GM11168 (cell line): Measurements from ENCODE around the gene LARP4B.
"Not testable (repeated sequence)": the region's sequence is repeated elsewhere in the genome, so short reads cannot be mapped to it uniquely, and the experiment has no call there.

ENCODE experiments used
- in situ Hi-C: fragments of 300-500 bp; cut with MboI; formaldehyde crosslinking; loops from one replicate; pipeline ENCODE4 v1.12.0; 2022; ENCODE audit warnings: low sequenced_read_pairs; ENCODE audit not compliant: unreplicated experiment

Gene LARP4B

GRCh38 chr10:962342-962741, 30.8 kb upstream of the LARP4B start:
- in situ Hi-C loops, result no loop called here

DNA sequence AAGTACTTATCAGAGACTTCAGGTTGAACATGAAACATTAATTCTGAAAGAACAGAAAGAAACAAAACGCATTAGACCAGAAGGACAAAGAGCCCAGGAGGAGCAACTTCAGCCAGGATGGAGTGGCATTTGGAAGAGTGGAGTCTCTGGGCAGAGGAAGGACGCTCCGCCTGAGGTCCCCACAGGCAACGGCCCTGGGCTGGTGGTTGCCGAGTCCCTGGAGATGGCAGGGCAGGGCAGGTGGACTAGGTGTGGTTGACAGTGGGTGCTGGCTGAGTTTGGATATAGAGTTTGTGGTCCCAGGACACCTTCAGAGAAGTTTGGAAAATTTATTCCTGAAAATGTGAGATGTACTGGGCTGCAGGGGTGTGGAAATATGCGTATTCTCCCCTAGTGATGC, 27.4 kb upstream of the LARP4B start:
- in situ Hi-C loops, result no loop called here

GRCh38 chr10:958106-958505, 26.6 kb upstream of the LARP4B start:
- in situ Hi-C loops, result no loop called here

- in situ Hi-C loops, result no loop called here
Observed at GRCh38 chr10:955820-956217, 24.3 kb upstream of the LARP4B start.

DNA sequence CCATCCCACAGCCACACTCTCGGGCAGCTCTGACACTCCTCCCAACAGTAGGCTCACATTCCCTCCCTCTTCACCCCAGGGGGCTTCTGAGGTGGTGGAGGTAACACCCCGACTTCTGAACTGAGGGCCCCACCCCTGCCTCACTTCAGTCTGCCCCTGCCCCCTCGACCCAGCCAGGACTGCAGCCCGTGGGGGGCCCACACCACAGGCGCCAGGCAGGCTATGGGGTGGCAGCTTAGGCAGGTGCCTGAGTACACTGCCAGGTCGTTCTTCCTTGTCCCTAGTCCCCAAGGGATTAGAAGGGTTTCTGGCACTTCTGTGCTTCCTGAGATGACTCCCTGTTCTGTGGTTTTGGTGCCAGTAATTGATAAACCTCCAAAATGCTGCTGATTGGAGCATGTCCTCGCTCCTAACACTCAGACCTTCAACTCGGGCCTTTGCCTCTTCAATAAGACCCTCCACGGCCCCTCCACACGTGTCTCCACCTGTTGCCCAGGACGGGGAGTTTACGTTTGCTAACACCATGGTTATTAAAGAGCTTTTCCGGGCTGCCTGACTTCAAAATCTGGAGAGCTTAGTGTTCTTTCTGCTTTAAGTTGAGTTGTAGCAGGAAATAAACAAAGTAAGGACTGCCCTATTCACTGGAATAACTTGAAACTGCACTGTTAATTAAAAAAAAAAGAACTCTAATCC, 23.8 kb upstream of the LARP4B start:
- in situ Hi-C loops, result no loop called here

GRCh38 chr10:954396-954795, 22.9 kb upstream of the LARP4B start:
- in situ Hi-C loops, result no loop called here

GRCh38 chr10:953836-954235, 22.3 kb upstream of the LARP4B start:
- in situ Hi-C loops, result no loop called here

DNA sequence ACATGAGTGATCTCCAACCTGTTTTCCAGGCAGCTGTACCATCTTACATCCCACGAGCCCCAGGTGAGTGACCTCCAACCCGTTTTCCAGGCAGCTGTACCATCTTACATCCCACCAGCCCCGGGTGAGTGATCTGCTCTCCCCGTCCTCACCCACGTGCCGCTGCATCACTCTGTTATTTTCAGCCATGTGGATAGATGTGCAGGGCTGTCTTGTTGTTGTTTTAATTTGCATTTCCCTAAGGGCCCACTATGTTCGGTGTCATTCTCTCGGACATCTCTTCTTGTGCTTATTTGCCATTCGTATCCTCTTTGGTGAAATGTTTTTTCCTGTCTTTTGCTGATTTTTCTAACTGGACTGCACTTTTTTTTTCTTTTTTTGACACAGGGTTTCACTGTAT, 17.9 kb upstream of the LARP4B start:
- in situ Hi-C loops, result no loop called here

GRCh38 chr10:948347-948746, 16.8 kb upstream of the LARP4B start:
- in situ Hi-C loops, result no loop called here

DNA sequence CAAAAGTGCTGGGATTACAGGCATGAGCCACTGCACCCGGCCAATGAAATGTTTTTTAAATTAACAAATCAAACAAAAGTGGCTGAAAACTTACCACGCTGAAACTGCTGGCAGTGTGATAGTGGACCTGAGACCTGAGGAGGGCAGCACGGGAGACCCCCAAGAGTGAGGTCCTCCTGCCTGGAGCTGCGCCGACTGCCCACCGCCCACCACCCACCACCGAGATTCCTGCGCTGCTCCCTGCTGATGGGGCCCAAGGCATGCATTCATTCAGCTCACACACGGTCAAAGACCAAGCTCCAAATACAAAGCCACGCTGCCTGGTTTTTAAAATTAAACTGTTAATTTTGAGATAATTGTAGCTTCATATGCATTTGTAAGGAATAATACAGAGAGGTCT, 16.4 kb upstream of the LARP4B start:
- in situ Hi-C loops, result no loop called here

DNA sequence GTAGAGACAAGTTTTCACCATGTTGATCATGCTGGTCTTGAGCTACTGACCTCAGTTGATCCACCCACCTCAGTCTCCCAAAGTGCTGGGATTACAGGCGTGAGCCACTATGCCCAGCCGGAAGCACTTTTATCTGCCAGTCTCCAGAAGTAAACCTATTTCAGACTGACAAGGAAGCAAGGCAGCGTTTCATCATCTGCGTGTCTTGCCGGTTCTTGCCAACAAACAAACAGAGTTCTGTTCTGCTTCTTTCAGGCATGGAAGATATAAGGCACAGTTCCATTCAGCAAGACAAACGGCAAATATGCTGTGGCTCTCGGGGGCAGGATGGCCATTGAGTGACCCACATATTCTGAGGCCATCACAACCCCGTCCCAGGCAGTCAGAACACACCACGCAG, 15.5 kb upstream of the LARP4B start:
- in situ Hi-C loops, result no loop called here

- in situ Hi-C loops, result no loop called here
Observed at GRCh38 chr10:945778-946177, 14.3 kb upstream of the LARP4B start.

GRCh38 chr10:944034-944831, 12.7 kb upstream of the LARP4B start:
- in situ Hi-C loops, result no loop called here

DNA sequence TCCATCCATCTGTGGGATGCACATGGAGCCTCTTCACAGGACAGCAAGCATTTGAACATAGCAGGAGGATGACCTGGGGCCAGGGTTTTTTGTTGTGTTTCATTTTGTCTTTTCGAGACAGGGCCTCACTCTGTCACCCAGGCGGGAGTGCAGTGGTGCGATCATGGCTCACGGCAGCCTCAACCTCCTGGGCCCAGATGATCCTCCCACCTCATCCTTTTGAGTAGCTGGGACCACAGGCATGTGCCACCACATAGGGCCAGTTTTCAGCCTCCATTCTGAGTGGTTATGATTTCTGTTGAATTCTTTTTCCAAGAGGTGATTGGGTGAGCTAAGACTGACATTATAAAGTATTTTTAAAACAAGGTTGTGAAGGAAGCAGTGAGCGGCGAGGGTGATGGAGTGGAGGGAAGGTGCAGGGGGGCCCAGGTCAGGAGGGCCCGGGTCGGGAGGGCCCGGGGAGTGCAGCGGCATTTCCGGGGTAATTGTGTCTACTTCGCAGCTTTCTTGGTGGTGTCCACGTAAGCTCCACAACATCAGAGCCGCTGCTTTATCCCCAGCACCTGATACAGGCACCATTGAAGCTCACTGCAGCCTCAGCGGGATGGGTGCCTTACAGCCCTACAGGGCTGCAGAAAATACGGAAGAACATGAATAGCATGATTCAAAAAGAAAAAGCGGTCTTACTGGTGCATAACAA, 12.0 kb upstream of the LARP4B start:
- in situ Hi-C loops, result no loop called here

- in situ Hi-C loops, result no loop called here
Observed at GRCh38 chr10:938941-939678, 7.6 kb upstream of the LARP4B start.

GRCh38 chr10:934746-935406, 3.4 kb upstream of the LARP4B start:
- in situ Hi-C loops, result no loop called here

DNA sequence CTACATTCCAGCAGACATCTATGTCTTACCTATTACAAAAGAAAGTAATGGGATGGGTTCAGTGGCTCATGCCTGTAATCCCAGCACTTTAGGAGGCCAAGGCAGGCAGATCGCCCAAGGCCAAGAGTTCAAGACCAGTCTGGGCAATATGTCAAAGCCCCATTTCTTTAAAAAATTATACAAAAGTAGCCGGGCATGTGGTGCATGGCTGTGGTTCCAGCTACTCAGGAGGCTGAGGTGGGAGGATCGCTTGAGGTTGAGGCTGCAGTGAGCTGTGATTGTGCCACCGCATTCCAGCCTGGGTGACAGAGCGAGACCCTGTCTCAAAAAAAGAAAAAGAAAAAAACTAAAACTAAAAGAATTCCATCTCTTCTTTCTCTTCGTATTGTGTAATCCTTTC, 2.7 kb upstream of the LARP4B start:
- in situ Hi-C loops, result not testable (repeated sequence)

DNA sequence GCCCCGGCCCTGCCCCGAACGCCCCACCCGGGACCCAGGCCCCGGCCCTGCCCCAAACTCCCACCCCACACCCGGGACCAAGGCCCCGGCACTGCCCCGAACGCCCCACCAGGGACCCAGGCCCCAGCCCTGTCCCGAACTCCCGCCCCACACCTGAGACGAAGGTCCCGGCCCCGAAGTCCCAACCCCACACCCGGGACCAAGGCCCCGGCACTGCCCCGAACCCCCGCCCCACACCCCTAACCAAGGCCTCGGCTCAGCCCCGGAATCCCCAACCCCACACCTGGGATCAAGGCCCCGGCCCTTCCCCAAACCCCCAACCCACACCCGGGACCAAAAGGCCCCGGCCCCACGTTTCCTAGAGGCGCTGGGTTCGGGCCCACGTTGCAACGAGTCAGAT, 1.1 kb upstream of the LARP4B start:
- in situ Hi-C loops, result no loop called here

- in situ Hi-C loops, result no loop called here
Observed at GRCh38 chr10:930625-931325, 730 bp downstream of the LARP4B start.
